ENCODE data around the gene SLFN14. TPM values are rescaled to one million over a fixed set of nuclear protein-coding genes. Genes with fewer than 3 reads are reported as not detected.
"Not testable (repeated sequence)": the region's sequence is repeated elsewhere in the genome, so short reads cannot be mapped to it uniquely, and the experiment has no call there.

Gene SLFN14
- total RNA-seq, 4 donors from 2014 or later = 0.29 TPM; not detected in 3

DNA sequence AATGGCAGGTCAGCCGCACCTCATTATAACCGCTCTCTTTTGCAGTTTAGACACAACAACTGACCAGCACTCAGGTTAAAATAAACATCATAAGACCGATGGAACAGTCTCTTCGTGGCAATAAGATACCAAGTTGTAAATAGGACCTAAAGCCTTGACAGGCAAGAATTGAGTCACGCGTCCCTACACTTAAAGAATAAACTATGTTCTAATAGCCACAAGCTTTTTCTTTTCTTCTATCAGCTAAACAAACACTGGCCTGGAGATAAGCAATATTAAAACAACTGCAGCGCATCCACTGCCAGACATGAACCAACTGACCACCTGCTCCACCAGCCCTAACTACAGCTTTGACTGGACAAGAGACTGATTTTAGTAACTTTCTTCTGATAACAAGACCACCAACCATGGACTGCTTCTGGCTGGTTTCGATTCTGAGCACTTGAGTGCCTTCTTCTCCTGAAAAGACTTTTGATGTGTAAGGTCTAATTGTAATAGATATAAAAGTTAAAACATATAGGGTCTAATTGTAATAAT lies 40.6 kb downstream of the SLFN14 start:
- Histone ChIP-seq H3K27me3 (peaks cover 3% of the 10 kb centered on the region), H3K9me3 (no peaks in the 10 kb centered on the region), H3K27ac (no peak overlapping the region), H3K36me3 (no peaks in the 10 kb centered on the region), H3K4me1 (no peaks in the 10 kb centered on the region), H3K4me3 (replicated peaks in 1 of 3) (no peak overlapping the region)
- intact Hi-C loops (cut with DNase I) = no loop called here
- TF ChIP-seq POLR2A (IDR thresholded peaks at IDR 0.05) = no peak
- TF ChIP-seq, protein P1, sequence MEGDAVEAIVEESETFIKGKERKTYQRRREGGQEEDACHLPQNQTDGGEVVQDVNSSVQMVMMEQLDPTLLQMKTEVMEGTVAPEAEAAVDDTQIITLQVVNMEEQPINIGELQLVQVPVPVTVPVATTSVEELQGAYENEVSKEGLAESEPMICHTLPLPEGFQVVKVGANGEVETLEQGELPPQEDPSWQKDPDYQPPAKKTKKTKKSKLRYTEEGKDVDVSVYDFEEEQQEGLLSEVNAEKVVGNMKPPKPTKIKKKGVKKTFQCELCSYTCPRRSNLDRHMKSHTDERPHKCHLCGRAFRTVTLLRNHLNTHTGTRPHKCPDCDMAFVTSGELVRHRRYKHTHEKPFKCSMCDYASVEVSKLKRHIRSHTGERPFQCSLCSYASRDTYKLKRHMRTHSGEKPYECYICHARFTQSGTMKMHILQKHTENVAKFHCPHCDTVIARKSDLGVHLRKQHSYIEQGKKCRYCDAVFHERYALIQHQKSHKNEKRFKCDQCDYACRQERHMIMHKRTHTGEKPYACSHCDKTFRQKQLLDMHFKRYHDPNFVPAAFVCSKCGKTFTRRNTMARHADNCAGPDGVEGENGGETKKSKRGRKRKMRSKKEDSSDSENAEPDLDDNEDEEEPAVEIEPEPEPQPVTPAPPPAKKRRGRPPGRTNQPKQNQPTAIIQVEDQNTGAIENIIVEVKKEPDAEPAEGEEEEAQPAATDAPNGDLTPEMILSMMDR (IDR thresholded peaks at IDR 0.05) = no peak
- no peak for DNase-seq
- WGBS, 2 donors = 52 to 54% methylated on average over 8 of the region's 8 CpGs

DNA sequence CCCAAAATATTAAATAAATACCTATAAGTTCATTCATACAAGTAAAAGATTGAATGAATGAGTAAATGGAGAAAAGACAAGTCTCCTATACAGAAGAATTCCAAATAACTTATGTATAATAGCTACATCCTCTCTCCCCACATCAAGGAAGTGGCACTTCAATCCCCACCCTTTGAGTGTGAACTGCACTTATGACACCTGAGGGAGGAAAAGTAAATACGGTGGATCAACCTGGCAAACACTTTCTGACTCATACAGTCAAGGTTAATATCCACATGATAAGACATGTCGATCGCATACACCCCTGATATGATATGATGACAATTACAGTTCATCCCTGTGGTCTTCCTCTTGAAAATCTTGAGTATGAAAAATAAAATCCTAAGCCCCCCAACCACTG lies 41.2 kb downstream of the SLFN14 start:
- 81 to 82% methylated on average over 3 of the region's 3 CpGs for WGBS, 2 donors
- intact Hi-C loops (cut with DNase I) = no loop called here
- DNase-seq = no peak
- Histone ChIP-seq H3K27me3 (peaks cover 3% of the 10 kb centered on the region), H3K36me3 (no peaks in the 10 kb centered on the region), H3K27ac (no peak overlapping the region), H3K4me3 (replicated peaks in 1 of 3) (no peak overlapping the region), H3K9me3 (no peaks in the 10 kb centered on the region), H3K4me1 (no peaks in the 10 kb centered on the region)
- TF ChIP-seq, protein P1 (IDR thresholded peaks at IDR 0.05) = no peak
- no peak for TF ChIP-seq POLR2A (IDR thresholded peaks at IDR 0.05)

DNA sequence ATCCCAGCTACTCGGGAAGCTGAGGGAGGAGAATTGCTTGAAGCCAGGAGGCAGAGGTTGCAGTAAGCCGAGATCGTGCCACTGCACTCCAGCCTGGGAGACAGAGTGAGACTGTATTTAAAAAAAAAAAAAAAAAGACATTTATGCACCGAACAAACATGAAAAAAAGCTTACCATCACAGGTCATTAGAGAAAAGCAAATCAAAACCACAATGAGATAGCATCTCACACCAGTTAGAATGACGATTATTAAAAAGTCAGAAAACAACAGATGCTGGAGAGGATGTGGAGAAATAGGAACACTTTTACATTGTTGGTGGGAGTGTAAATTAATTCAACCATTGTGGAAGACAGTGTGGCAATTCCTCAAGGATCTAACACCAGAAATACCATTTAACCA lies 42.2 kb downstream of the SLFN14 start:
- WGBS, 2 donors = 92 to 93% methylated on average over 5 of the region's 5 CpGs
- DNase-seq = not testable (repeated sequence)

DNA sequence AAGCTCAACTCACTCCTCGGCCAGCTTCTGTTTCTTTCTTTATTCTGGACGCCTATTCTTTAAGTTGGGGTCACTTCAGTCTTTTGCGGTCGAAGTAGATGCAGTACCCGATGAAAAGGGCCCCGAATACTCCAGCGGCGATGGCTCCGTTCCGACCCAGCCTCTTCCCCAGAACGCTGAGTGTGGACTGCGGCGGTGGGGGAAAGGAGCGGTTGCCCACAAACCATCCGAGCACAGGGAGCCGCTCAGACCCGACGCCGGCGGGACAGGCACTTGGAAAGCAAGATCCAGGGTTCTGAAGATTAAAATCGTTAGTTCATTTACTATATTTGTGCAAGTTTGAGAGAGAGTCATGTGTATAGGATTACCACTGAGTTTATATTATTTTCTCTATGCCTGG lies 45.6 kb downstream of the SLFN14 start:
- DNase-seq = no peak
- H3K27me3 ChIP-seq = peaks cover 3% of the 10 kb centered on the region
- no peak overlapping the region for H3K27ac ChIP-seq
- no peaks in the 10 kb centered on the region for H3K4me1 ChIP-seq
- H3K9me3 ChIP-seq = no peaks in the 10 kb centered on the region
- 53 to 64% methylated on average over 21 of the region's 21 CpGs for WGBS, 2 donors
- no peak overlapping the region for H3K4me3 ChIP-seq (replicated peaks in 1 of 3)
- no peaks in the 10 kb centered on the region for H3K36me3 ChIP-seq
- intact Hi-C loops (cut with DNase I) = no loop called here
- TF ChIP-seq, protein P1 (IDR thresholded peaks at IDR 0.05) = no peak
- TF ChIP-seq POLR2A (IDR thresholded peaks at IDR 0.05) = no peak

More for the DNA sequence above, 42.2 kb downstream of the SLFN14 start:
- H3K27me3 ChIP-seq; H3K9me3 ChIP-seq; intact Hi-C loops (cut with DNase I); H3K27ac ChIP-seq; H3K36me3 ChIP-seq; H3K4me1 ChIP-seq; H3K4me3 ChIP-seq (replicated peaks in 1 of 3): not testable (repeated sequence)

DNA sequence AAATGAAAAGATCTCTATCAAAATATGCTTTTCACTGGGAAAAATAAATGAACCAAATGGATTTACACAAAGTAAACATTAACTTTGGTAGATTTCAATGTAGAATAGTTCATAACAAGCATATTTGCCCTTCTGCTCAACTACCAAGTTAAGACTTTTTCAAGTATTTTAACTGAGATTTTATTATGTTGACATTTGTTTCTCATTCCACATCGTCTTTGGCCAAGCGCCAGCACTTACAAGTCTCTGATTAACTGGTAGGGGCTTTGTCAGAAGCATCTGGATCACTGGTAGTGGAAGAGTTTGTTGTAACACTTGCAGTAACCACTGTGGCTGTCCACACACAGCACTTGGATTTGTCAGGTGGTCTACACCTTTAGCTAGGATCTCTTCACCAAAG lies 46.1 kb downstream of the SLFN14 start:
- Histone ChIP-seq H3K4me1 (no peaks in the 10 kb centered on the region), H3K27me3 (peaks cover 3% of the 10 kb centered on the region), H3K36me3 (no peaks in the 10 kb centered on the region), H3K9me3 (no peaks in the 10 kb centered on the region), H3K4me3 (replicated peaks in 1 of 3) (no peak overlapping the region), H3K27ac (no peak overlapping the region)
- DNase-seq = no peak
- intact Hi-C loops (cut with DNase I) = no loop called here
- TF ChIP-seq, protein P1 (IDR thresholded peaks at IDR 0.05) = no peak
- TF ChIP-seq POLR2A (IDR thresholded peaks at IDR 0.05) = no peak
- WGBS, 2 donors = 50 to 56% methylated on average over 2 of the region's 2 CpGs

Small RNAs within 50 kb of the gene (small RNA-seq; reads per million reads assigned to genes)
- gene AC004134.1 (not detected), gene AC015911.1 (not detected), gene SNORD7 (209 reads per million, percentile 97 among the genes with 10 or more reads in this experiment)

Other genes starting within 250 kb of the SLFN14 start
- 10 to 100 TPM; 39.0 to 68.6 (median 55.0) TPM for gene SLFN11, start 187.2 kb downstream of the SLFN14 start, total RNA-seq
- 10 to 100 TPM; 10.3 to 16.3 (median 13.1) TPM for gene SLFN12, start 128.3 kb downstream of the SLFN14 start, total RNA-seq
- 10 to 100 TPM; 13.6 to 31.8 (median 17.9) TPM for gene SLFN13, start 112.1 kb downstream of the SLFN14 start, total RNA-seq
- gene SLFN12L, start 23.1 kb downstream of the SLFN14 start, total RNA-seq = 1 to 10 TPM; 1.2 to 3.5 (median 1.6) TPM
- 10 to 100 TPM in 2 of 4 donors, 1 to 10 TPM in 2; 6.1 to 12.0 (median 9.8) TPM for gene PEX12, start 17.8 kb upstream of the SLFN14 start, total RNA-seq
- 100 to 1,000 TPM; 105 to 162 (median 122) TPM for gene AP2B1, start 26.5 kb upstream of the SLFN14 start, total RNA-seq
- gene RASL10B, start 170.8 kb upstream of the SLFN14 start, total RNA-seq = 10 to 100 TPM in 1 of 4 donors, 1 to 10 TPM in 2, under 1 TPM in 1; 0.94 to 14.5 (median 3.5) TPM
- gene GAS2L2, start 192.4 kb upstream of the SLFN14 start, total RNA-seq = not detected
- gene C17orf50, start 200.1 kb upstream of the SLFN14 start, total RNA-seq = under 1 TPM in 1 of 4 donors, not detected in 3; 0.40 TPM
- 10 to 100 TPM; 12.4 to 48.0 (median 28.6) TPM for gene MMP28, start 234.8 kb upstream of the SLFN14 start, total RNA-seq
- 10 to 100 TPM; 55.9 to 79.8 (median 65.4) TPM for gene TAF15, start 248.7 kb upstream of the SLFN14 start, total RNA-seq

Data from thyroid gland (tissue), 4 donors.